ENCODE data around the gene SNPH.

SNPH gene

GRCh38 chr20:1264727-1265126, 1.4 kb upstream of the SNPH start:
- no peak overlapping the region for H3K4me3 ChIP-seq (ENCODE audit: low read length, poor library complexity, severe bottlenecking)
- no peaks in the 10 kb centered on the region for H4K20me1 ChIP-seq (ENCODE audit: insufficient read depth, low read length, poor library complexity, severe bottlenecking)
- H3K27me3 ChIP-seq (ENCODE audit: insufficient read depth, low read length, poor library complexity, severe bottlenecking): no peaks in the 10 kb centered on the region
- no peak overlapping the region for H3K9ac ChIP-seq (ENCODE audit: low read depth, low read length, poor library complexity, severe bottlenecking)
- H3F3A ChIP-seq (ENCODE audit: low read depth): no peaks in the 10 kb centered on the region
- peaks cover 13% of the 10 kb centered on the region for H3K4me1 ChIP-seq (ENCODE audit: insufficient read depth, low read length, poor library complexity, severe bottlenecking)
- H3K9me2 ChIP-seq (replicated peaks; ENCODE audit: low read depth, low read length): no peaks in the 10 kb centered on the region
- H3K79me2 ChIP-seq (ENCODE audit: insufficient read depth, low read length): no peaks in the 10 kb centered on the region
- TF ChIP-seq CTCF (conservative IDR thresholded peaks at IDR 0.05; ENCODE audit: low read length): no peak
- TF ChIP-seq EZH2phosphoT487 (IDR thresholded peaks at IDR 0.05; ENCODE audit: borderline replicate concordance): no peak
- H2AFZ ChIP-seq (ENCODE audit: low read length): peak overlapping the region; percentile 94; the same call in 1 of the 2 replicates
- H3K4me2 ChIP-seq (ENCODE audit: low read depth, low read length, poor library complexity, severe bottlenecking): no peak overlapping the region
- 0 out of 2 replicates have a peak, but pooled peaks cover 7% of the 10 kb centered on the region for H3K9me3 ChIP-seq (ENCODE audit: insufficient read depth, low read depth, low read length)
- no peaks in the 10 kb centered on the region for H3K36me3 ChIP-seq (ENCODE audit: insufficient read depth, low read length)

- H3K79me2 ChIP-seq (ENCODE audit: insufficient read depth, low read length): no peaks in the 10 kb centered on the region
- peaks cover 13% of the 10 kb centered on the region for H3K4me1 ChIP-seq (ENCODE audit: insufficient read depth, low read length, poor library complexity, severe bottlenecking)
- no peaks in the 10 kb centered on the region for H3K27me3 ChIP-seq (ENCODE audit: insufficient read depth, low read length, poor library complexity, severe bottlenecking)
- no peaks in the 10 kb centered on the region for H3F3A ChIP-seq (ENCODE audit: low read depth)
- 0 out of 2 replicates have a peak, but pooled peaks cover 7% of the 10 kb centered on the region for H3K9me3 ChIP-seq (ENCODE audit: insufficient read depth, low read depth, low read length)
- no peak for TF ChIP-seq CTCF (conservative IDR thresholded peaks at IDR 0.05; ENCODE audit: low read length)
- no peak for TF ChIP-seq EZH2phosphoT487 (IDR thresholded peaks at IDR 0.05; ENCODE audit: borderline replicate concordance)
- peak overlapping the region; percentile 76 for H3K4me3 ChIP-seq (ENCODE audit: low read length, poor library complexity, severe bottlenecking)
- H3K4me2 ChIP-seq (ENCODE audit: low read depth, low read length, poor library complexity, severe bottlenecking): peak overlapping the region; percentile 81
- peak overlapping the region; percentile 65 for H3K9ac ChIP-seq (ENCODE audit: low read depth, low read length, poor library complexity, severe bottlenecking)
- H3K9me2 ChIP-seq (replicated peaks; ENCODE audit: low read depth, low read length): no peaks in the 10 kb centered on the region
- no peaks in the 10 kb centered on the region for H3K36me3 ChIP-seq (ENCODE audit: insufficient read depth, low read length)
- H4K20me1 ChIP-seq (ENCODE audit: insufficient read depth, low read length, poor library complexity, severe bottlenecking): no peaks in the 10 kb centered on the region
- H2AFZ ChIP-seq (ENCODE audit: low read length): peak overlapping the region; percentile 94
Measured at GRCh38 chr20:1265226-1265915, 723 bp upstream of the SNPH start.

- peaks cover 13% of the 10 kb centered on the region for H3K4me1 ChIP-seq (ENCODE audit: insufficient read depth, low read length, poor library complexity, severe bottlenecking)
- peak overlapping the region; percentile 94 for H2AFZ ChIP-seq (ENCODE audit: low read length)
- peak overlapping the region; percentile 65 for H3K9ac ChIP-seq (ENCODE audit: low read depth, low read length, poor library complexity, severe bottlenecking)
- no peaks in the 10 kb centered on the region for H4K20me1 ChIP-seq (ENCODE audit: insufficient read depth, low read length, poor library complexity, severe bottlenecking)
- no peaks in the 10 kb centered on the region for H3K9me2 ChIP-seq (replicated peaks; ENCODE audit: low read depth, low read length)
- TF ChIP-seq CTCF (conservative IDR thresholded peaks at IDR 0.05; ENCODE audit: low read length) (no peak), EZH2phosphoT487 (IDR thresholded peaks at IDR 0.05; ENCODE audit: borderline replicate concordance) (no peak)
- no peaks in the 10 kb centered on the region for H3F3A ChIP-seq (ENCODE audit: low read depth)
- H3K36me3 ChIP-seq (ENCODE audit: insufficient read depth, low read length): no peaks in the 10 kb centered on the region
- H3K4me2 ChIP-seq (ENCODE audit: low read depth, low read length, poor library complexity, severe bottlenecking): peak overlapping the region; percentile 81
- 0 out of 2 replicates have a peak, but pooled peaks cover 7% of the 10 kb centered on the region for H3K9me3 ChIP-seq (ENCODE audit: insufficient read depth, low read depth, low read length)
- H3K27me3 ChIP-seq (ENCODE audit: insufficient read depth, low read length, poor library complexity, severe bottlenecking): no peaks in the 10 kb centered on the region
- H3K4me3 ChIP-seq (ENCODE audit: low read length, poor library complexity, severe bottlenecking): peak overlapping the region; percentile 76
- H3K79me2 ChIP-seq (ENCODE audit: insufficient read depth, low read length): no peaks in the 10 kb centered on the region
Measured at GRCh38 chr20:1265916-1266166, 253 bp upstream of the SNPH start.
